K562 (cell line): ENCODE measurements around the gene CTCF. TPM values are rescaled to one million over a fixed set of nuclear protein-coding genes. Genes with fewer than 3 reads are reported as not detected.

Experiments used
- BCOR ChIP-seq: fragments of 450-650 bp; IDR thresholded peaks from 2 replicates; pipeline ENCODE4 v1.6.1; 2016
- CEBPG ChIP-seq, 3 experiments: fragments of 200-800 bp in 1 of 3; sonication (Bioruptor generic) in 1 of 3; sonication (generic) in 1 of 3; formaldehyde crosslinking in 1 of 3; IDR thresholded peaks in 2 of 3; conservative IDR thresholded peaks in 1 of 3; 2 replicates each; pipeline versions ENCODE4 v1.6.1 to v1.8.0; 2016 to 2022; ENCODE audit warnings: missing compliant biosample characterization in 2 of 3, missing genetic modification characterization in 2 of 3, mild to moderate bottlenecking in 1 of 3, missing genetic modification reagents in 1 of 3
- DNMT1 ChIP-seq: fragments of 450-650 bp; IDR thresholded peaks from 2 replicates; pipeline ENCODE4 v1.6.1; 2016; ENCODE audit warnings: antibody characterized with exemption, mild to moderate bottlenecking
- ESRRB ChIP-seq: fragments of 250-450 bp; sonication (Bioruptor Pico); IDR thresholded peaks from 2 replicates; pipeline ENCODE4 v1.5.0; 2020; ENCODE audit warnings: mild to moderate bottlenecking, moderate library complexity, borderline replicate concordance
- HDAC6 ChIP-seq: IDR thresholded peaks from 2 replicates; pipeline ENCODE4 v1.6.1; 2012; ENCODE audit warnings: low read depth, mild to moderate bottlenecking, control low read depth, inconsistent platforms, low read length, moderate library complexity
- MAZ ChIP-seq, 2 experiments: fragments of 450-650 bp in 1 of 2; sonication (generic) in 1 of 2; formaldehyde crosslinking; IDR thresholded peaks in 1 of 2; conservative IDR thresholded peaks in 1 of 2; 2 replicates each; pipeline versions ENCODE4 v1.4.0 to v1.5.0; 2020; ENCODE audit warnings: mild to moderate bottlenecking in 1 of 2, missing genetic modification reagents in 1 of 2
- NCOA2 ChIP-seq, 2 experiments: fragments of 450-650 bp; IDR thresholded peaks; 2 replicates each; pipeline ENCODE4 v1.6.1; 2018; ENCODE audit warnings: mild to moderate bottlenecking in 2 of 2, moderate library complexity in 1 of 2; ENCODE audit not compliant: partially characterized antibody in 2 of 2
- NFIC ChIP-seq: fragments of 450-650 bp; IDR thresholded peaks from 2 replicates; pipeline ENCODE4 v1.6.1; 2017; ENCODE audit warnings: mild to moderate bottlenecking, inconsistent platforms
- PCBP1 ChIP-seq: fragments of 200-400 bp; formaldehyde crosslinking; IDR thresholded peaks from 2 replicates; pipeline ENCODE4 v1.6.1; 2018; ENCODE audit warnings: mild to moderate bottlenecking, low read depth, low read length; ENCODE audit not compliant: poor library complexity, severe bottlenecking
- RAD51 ChIP-seq: fragments of 450-650 bp; IDR thresholded peaks from 2 replicates; pipeline ENCODE4 v1.7.1; 2016; ENCODE audit warnings: low read depth, mild to moderate bottlenecking, borderline replicate concordance
- SIN3A ChIP-seq, 2 experiments: fragments of 150-350 bp in 1 of 2; IDR thresholded peaks; 2 replicates each; pipeline ENCODE4 v1.6.1; 2011 to 2016; ENCODE audit warnings: borderline replicate concordance in 2 of 2, low read depth in 2 of 2, low read length in 2 of 2, mild to moderate bottlenecking in 2 of 2, moderate library complexity in 2 of 2; ENCODE audit not compliant: control insufficient read depth in 1 of 2
- STAG1 ChIP-seq: sonication (generic); formaldehyde crosslinking; IDR thresholded peaks from 2 replicates; pipeline ENCODE4 v1.5.0; 2020; ENCODE audit warnings: missing genetic modification reagents, borderline replicate concordance
- XRCC3 ChIP-seq: fragments of 450-650 bp; IDR thresholded peaks from 2 replicates; pipeline ENCODE4 v1.6.1; 2017; ENCODE audit warnings: mild to moderate bottlenecking, moderate library complexity
- ZC3H11A ChIP-seq: IDR thresholded peaks from 2 replicates; pipeline ENCODE4 v1.6.1; 2012; ENCODE audit warnings: low read depth, low read length, improper control_type of control experiment
- ZFP91 ChIP-seq: sonication (generic); formaldehyde crosslinking; IDR thresholded peaks from 2 replicates; pipeline ENCODE4 v1.8.0; 2022; ENCODE audit warnings: mild to moderate bottlenecking, missing genetic modification reagents
- ZNF174 ChIP-seq: fragments of 250-450 bp; sonication (Bioruptor Pico); IDR thresholded peaks from 2 replicates; pipeline ENCODE4 v1.4.0; 2020; ENCODE audit warnings: mild to moderate bottlenecking
- polyA plus RNA-seq, 8 experiments: library from polyadenylated mRNA; depleted of rRNA in 4 of 8; stranded (reverse) in 5 of 8; unstranded in 3 of 8; fragments of >200 nt; fragmentation: Nextera tagmentation in 2 of 8; fragmentation: Illumina TruSeq in 1 of 8; extraction: Ambion mirVana in 2 of 8; extraction: Trizol in 1 of 8; gene quantifications; 2 replicates each; pipeline versions ENCODE4 v1.2.1 to v1.2.3, GENCODE V29; 2011 to 2014; ENCODE audit warnings: inconsistent platforms in 1 of 8, missing spikeins in 1 of 8
- total RNA-seq, 7 experiments: library from RNA; depleted of rRNA in 6 of 7; stranded (reverse); fragments of >200 nt in 6 of 7; fragmentation: Illumina TruSeq in 2 of 7; extraction: Trizol in 2 of 7; gene quantifications; 2 replicates each; pipeline versions ENCODE4 v1.2.1 to v1.2.3, GENCODE V29; 2011 to 2021; ENCODE audit warnings: low replicate concordance in 1 of 7
- TF ChIP-seq, protein P1 (sequence below): IDR thresholded peaks from 3 replicates; pipeline ENCODE4 v1.6.1; 2011; ENCODE audit warnings: borderline replicate concordance, mild to moderate bottlenecking; ENCODE audit not compliant: insufficient read length, insufficient read depth
- TF ChIP-seq, protein P2 (sequence below), 2 experiments: fragments of 450-650 bp; conservative IDR thresholded peaks; 2 replicates each; pipeline ENCODE4 v1.6.1; 2017; ENCODE audit warnings: mild to moderate bottlenecking in 2 of 2, moderate library complexity in 2 of 2
- TF ChIP-seq, protein P3 (sequence below): fragments of 450-650 bp; formaldehyde crosslinking; IDR thresholded peaks from 2 replicates; pipeline ENCODE4 v1.4.0; 2020; ENCODE audit warnings: mild to moderate bottlenecking, moderate library complexity

Gene CTCF
- total and polyA plus RNA-seq, 9 of the 15 experiments (the other 6 are each of a cell fraction or from before 2014, with no cell fraction given): 7.8 to 49.2 (median 33.9) TPM

- TF ChIP-seq XRCC3 (no peak), BCOR (peak; percentile 59; the same call in 1 of the 2 replicates), ZC3H11A (peak; percentile 79; the same call in 1 of the 2 replicates), ZFP91 (CRISPR knock-in tag) (no peak), STAG1 (CRISPR knock-in tag) (peak; percentile 67; the same call in 1 of the 2 replicates), NFIC (no peak), HDAC6 (no peak), PCBP1 (no peak), ESRRB (CRISPR knock-in tag) (no peak), SIN3A (IDR thresholded peaks at IDR 0.05; ENCODE audit: borderline replicate concordance in 2 of 2, control insufficient read depth in 1 of 2, low read depth in 2 of 2, low read length in 2 of 2) (peak in 1 of 2 experiments; percentile 58; a peak in 1 of 4 replicates), CEBPG (CRISPR knock-in tag; IDR thresholded peaks at IDR 0.05) (no peak), CEBPG (tag; conservative IDR thresholded peaks at IDR 0.05 in 1 of 2, IDR thresholded peaks at IDR 0.05 in 1 of 2) (no peak), MAZ (CRISPR knock-in tag; conservative IDR thresholded peaks at IDR 0.05 in 1 of 2, IDR thresholded peaks at IDR 0.05 in 1 of 2) (peak; percentile 66 to 85), NCOA2 (IDR thresholded peaks at IDR 0.05; ENCODE audit: partially characterized antibody in 2 of 2) (no peak), ZNF174 (CRISPR knock-in tag) (0 out of 2 replicates have a peak, but pooled peaks have one; percentile 38), DNMT1 (0 out of 2 replicates have a peak, but pooled peaks have one; percentile 44), RAD51 (no peak)
- TF ChIP-seq, protein P1, sequence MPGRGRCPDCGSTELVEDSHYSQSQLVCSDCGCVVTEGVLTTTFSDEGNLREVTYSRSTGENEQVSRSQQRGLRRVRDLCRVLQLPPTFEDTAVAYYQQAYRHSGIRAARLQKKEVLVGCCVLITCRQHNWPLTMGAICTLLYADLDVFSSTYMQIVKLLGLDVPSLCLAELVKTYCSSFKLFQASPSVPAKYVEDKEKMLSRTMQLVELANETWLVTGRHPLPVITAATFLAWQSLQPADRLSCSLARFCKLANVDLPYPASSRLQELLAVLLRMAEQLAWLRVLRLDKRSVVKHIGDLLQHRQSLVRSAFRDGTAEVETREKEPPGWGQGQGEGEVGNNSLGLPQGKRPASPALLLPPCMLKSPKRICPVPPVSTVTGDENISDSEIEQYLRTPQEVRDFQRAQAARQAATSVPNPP: no peak
- TF ChIP-seq, protein P2, sequence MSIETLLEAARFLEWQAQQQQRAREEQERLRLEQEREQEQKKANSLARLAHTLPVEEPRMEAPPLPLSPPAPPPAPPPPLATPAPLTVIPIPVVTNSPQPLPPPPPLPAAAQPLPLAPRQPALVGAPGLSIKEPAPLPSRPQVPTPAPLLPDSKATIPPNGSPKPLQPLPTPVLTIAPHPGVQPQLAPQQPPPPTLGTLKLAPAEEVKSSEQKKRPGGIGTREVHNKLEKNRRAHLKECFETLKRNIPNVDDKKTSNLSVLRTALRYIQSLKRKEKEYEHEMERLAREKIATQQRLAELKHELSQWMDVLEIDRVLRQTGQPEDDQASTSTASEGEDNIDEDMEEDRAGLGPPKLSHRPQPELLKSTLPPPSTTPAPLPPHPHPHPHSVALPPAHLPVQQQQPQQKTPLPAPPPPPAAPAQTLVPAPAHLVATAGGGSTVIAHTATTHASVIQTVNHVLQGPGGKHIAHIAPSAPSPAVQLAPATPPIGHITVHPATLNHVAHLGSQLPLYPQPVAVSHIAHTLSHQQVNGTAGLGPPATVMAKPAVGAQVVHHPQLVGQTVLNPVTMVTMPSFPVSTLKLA (conservative IDR thresholded peaks at IDR 0.05): peak in 1 of 2 experiments; percentile 73; a peak in 3 of 4 replicates
- TF ChIP-seq, protein P3, sequence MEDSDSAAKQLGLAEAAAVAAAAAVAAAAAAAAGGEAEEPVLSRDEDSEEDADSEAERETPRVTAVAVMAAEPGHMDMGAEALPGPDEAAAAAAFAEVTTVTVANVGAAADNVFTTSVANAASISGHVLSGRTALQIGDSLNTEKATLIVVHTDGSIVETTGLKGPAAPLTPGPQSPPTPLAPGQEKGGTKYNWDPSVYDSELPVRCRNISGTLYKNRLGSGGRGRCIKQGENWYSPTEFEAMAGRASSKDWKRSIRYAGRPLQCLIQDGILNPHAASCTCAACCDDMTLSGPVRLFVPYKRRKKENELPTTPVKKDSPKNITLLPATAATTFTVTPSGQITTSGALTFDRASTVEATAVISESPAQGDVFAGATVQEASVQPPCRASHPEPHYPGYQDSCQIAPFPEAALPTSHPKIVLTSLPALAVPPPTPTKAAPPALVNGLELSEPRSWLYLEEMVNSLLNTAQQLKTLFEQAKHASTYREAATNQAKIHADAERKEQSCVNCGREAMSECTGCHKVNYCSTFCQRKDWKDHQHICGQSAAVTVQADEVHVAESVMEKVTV: peak; percentile 91
Observed at GRCh38 chr16:67521095-67521804, 41.1 kb upstream of the CTCF start (continued).
